Endothelial cell of umbilical vein (primary cell): ENCODE results near the gene COMT. TPM values are rescaled to one million over a fixed set of nuclear protein-coding genes. Genes with fewer than 3 reads are reported as not detected.

Experiments
- BruUV-seq: library from RNA; stranded (reverse); fragments of 400-500 nt; replicated peaks from 2 replicates; lab custom pipeline; 2021; lab: Mats Ljungman, UMichigan
- CTCF ChIA-PET: fragments of 300-600, 350-600 bp; sonication (Branson Sonifier 250); formaldehyde crosslinking; loops from one replicate; lab custom pipeline; 2021; ENCODE audit warnings: antibody characterized with exemption, inconsistent platforms; lab: Charles Lee
- POLR2A ChIA-PET: fragments of 300-600, 350-600 bp; sonication (Branson Sonifier 250); formaldehyde crosslinking; loops from one replicate; lab custom pipeline; 2021; ENCODE audit warnings: antibody characterized with exemption, inconsistent platforms; lab: Charles Lee
- DNase-seq: peaks from one replicate; pipeline ENCODE4 v3.0.0-alpha.2; 2011; ENCODE audit warnings: low read depth, low spot score
- FAIRE-seq: peaks from 2 replicates; lab custom pipeline; 2011; peaks lifted over from hg19 to GRCh38; lab: Jason Lieb, UNC
- H2AFZ ChIP-seq: 2 replicates; pipeline ENCODE4 v1.6.0; 2012; ENCODE audit warnings: low read depth, low read length, control low read depth, inconsistent platforms
- H3K27ac ChIP-seq: 2 replicates; pipeline ENCODE4 v1.5.1; 2011; ENCODE audit warnings: low read depth, mild to moderate bottlenecking, control low read depth, low read length, moderate library complexity; ENCODE audit not compliant: insufficient read depth
- H3K27me3 ChIP-seq, 2 experiments: 2 replicates each; pipeline versions ENCODE4 v1.6.0 to v1.6.1; 2011; ENCODE audit warnings: low read length in 2 of 2, mixed read lengths in 1 of 2; ENCODE audit not compliant: control insufficient read depth in 2 of 2, insufficient read depth in 2 of 2
- H3K36me3 ChIP-seq, 2 experiments: 2 replicates in 1 of 2; 3 replicates in 1 of 2; pipeline ENCODE4 v1.5.1; 2011; ENCODE audit warnings: low read length in 2 of 2, mild to moderate bottlenecking in 1 of 2, moderate library complexity in 1 of 2; ENCODE audit not compliant: control insufficient read depth in 2 of 2, insufficient read depth in 2 of 2; ENCODE audit errors: extremely low read depth in 1 of 2
- H3K4me1 ChIP-seq: 3 replicates; pipeline ENCODE4 v1.5.1; 2011; ENCODE audit warnings: mild to moderate bottlenecking, low read length; ENCODE audit not compliant: control insufficient read depth, insufficient read depth; ENCODE audit errors: extremely low read depth
- H3K4me2 ChIP-seq: 2 replicates; pipeline ENCODE4 v1.6.1; 2011; ENCODE audit warnings: low read length, control low read depth, mixed read lengths; ENCODE audit not compliant: insufficient read depth
- H3K4me3 ChIP-seq, 3 experiments: fragments of 200-600 bp in 1 of 3; sonication (generic), shearing (Covaris generic) in 1 of 3; replicated peaks in 1 of 3; 2 replicates each; pipeline ENCODE4 v1.5.1; 2011 to 2016; ENCODE audit warnings: control low read depth in 3 of 3, low read length in 3 of 3, mild to moderate bottlenecking in 2 of 3, inconsistent platforms in 1 of 3, low read depth in 1 of 3, moderate library complexity in 1 of 3; ENCODE audit not compliant: insufficient read depth in 1 of 3
- H3K79me2 ChIP-seq: 2 replicates; pipeline ENCODE4 v1.6.0; 2012; ENCODE audit warnings: low read length, inconsistent platforms; ENCODE audit not compliant: control insufficient read depth, insufficient read depth
- H3K9ac ChIP-seq: replicated peaks from 2 replicates; pipeline ENCODE3; 2011; ENCODE audit warnings: low read length, control low read depth; ENCODE audit not compliant: insufficient read depth; ENCODE audit errors: extremely low read depth
- H3K9me1 ChIP-seq: replicated peaks from 3 replicates; pipeline ENCODE4 v1.6.0; 2011; ENCODE audit warnings: mild to moderate bottlenecking, low read length; ENCODE audit not compliant: control insufficient read depth, insufficient read depth; ENCODE audit errors: extremely low read depth
- H3K9me3 ChIP-seq: replicated peaks from 2 replicates; pipeline ENCODE4 v1.5.1; 2012; ENCODE audit warnings: low read length, inconsistent platforms; ENCODE audit not compliant: control insufficient read depth, insufficient read depth
- H4K20me1 ChIP-seq: replicated peaks from 2 replicates; pipeline ENCODE3; 2011; ENCODE audit warnings: mild to moderate bottlenecking, low read length; ENCODE audit not compliant: control insufficient read depth, insufficient read depth; ENCODE audit errors: extremely low read depth
- EZH2 ChIP-seq: IDR thresholded peaks from 2 replicates; pipeline ENCODE4 v1.6.1; 2012; ENCODE audit warnings: borderline replicate concordance, low read depth, mild to moderate bottlenecking, moderate library complexity, low read length, inconsistent platforms; ENCODE audit not compliant: severe bottlenecking
- FOS ChIP-seq: IDR thresholded peaks from 2 replicates; pipeline ENCODE4 v1.6.1; 2011; ENCODE audit warnings: mild to moderate bottlenecking, low read length, moderate library complexity, borderline replicate concordance; ENCODE audit not compliant: insufficient read depth
- GATA2 ChIP-seq: IDR thresholded peaks from 2 replicates; pipeline ENCODE4 v1.7.0; 2011; ENCODE audit warnings: low read depth, mild to moderate bottlenecking, moderate library complexity, mixed read lengths, low read length; ENCODE audit not compliant: insufficient read length, insufficient read depth
- JUN ChIP-seq: IDR thresholded peaks from 2 replicates; pipeline ENCODE4 v1.6.1; 2011; ENCODE audit warnings: borderline replicate concordance, low read depth; ENCODE audit not compliant: insufficient read length, insufficient read depth
- MYC ChIP-seq: IDR thresholded peaks from one replicate; pipeline ENCODE4 v1.6.1; 2011; ENCODE audit warnings: mild to moderate bottlenecking, low read depth, low read length
- POLR2A ChIP-seq: IDR thresholded peaks from 2 replicates; pipeline ENCODE4 v1.6.1; 2012; ENCODE audit warnings: low read depth, mild to moderate bottlenecking, control low read depth, low read length
- POLR2AphosphoS5 ChIP-seq: IDR thresholded peaks from 2 replicates; pipeline ENCODE4 v1.6.1; 2012; ENCODE audit warnings: low read depth, mild to moderate bottlenecking, control low read depth, low read length, moderate library complexity; ENCODE audit not compliant: insufficient read depth
- dilution Hi-C: fragments of 300-500 bp; cut with MboI; formaldehyde crosslinking; loops from one replicate; pipeline ENCODE4 v1.15.0; 2019; ENCODE audit warnings: low sequenced_read_pairs; ENCODE audit not compliant: extremely low pct_ligation_motif_present
- intact Hi-C: fragments of 100-400 bp; cut with micrococcal nuclease; formaldehyde crosslinking; loops from one replicate; pipeline ENCODE4 v1.10.0; 2022
- polyA plus RNA-seq, 4 experiments: library from polyadenylated mRNA; depleted of rRNA in 3 of 4; stranded (reverse) in 3 of 4; unstranded in 1 of 4; fragments of >200 nt; gene quantifications; 2 replicates each; pipeline versions ENCODE4 v1.2.1 to v1.2.3, GENCODE V29; 2011 to 2012; ENCODE audit warnings: missing spikeins in 1 of 4
- total RNA-seq: library from RNA; stranded (reverse); gene quantifications from 2 replicates; pipeline ENCODE4 v1.2.3, GENCODE V29; 2021
- TF ChIP-seq, protein P1 (sequence below), 2 donors: IDR thresholded peaks; 1 replicate in 1 of 2; 2 replicates in 1 of 2; pipeline ENCODE4 v1.5.1; 2011; ENCODE audit warnings: low read length in 2 of 2, mild to moderate bottlenecking in 2 of 2, moderate library complexity in 2 of 2, control low read depth in 1 of 2, inconsistent platforms in 1 of 2, low read depth in 1 of 2; ENCODE audit not compliant: insufficient read depth in 1 of 2; ENCODE audit errors: extremely low read depth in 1 of 2
- TF ChIP-seq, protein P2 (sequence below): IDR thresholded peaks from 2 replicates; pipeline ENCODE4 v1.6.1; 2011; ENCODE audit not compliant: insufficient read depth, insufficient read length

The COMT gene
- total and polyA plus RNA-seq, 2 donors (not counting 3 experiments of a cell fraction or from before 2014, with no cell fraction given): 221 to 537 TPM

DNA sequence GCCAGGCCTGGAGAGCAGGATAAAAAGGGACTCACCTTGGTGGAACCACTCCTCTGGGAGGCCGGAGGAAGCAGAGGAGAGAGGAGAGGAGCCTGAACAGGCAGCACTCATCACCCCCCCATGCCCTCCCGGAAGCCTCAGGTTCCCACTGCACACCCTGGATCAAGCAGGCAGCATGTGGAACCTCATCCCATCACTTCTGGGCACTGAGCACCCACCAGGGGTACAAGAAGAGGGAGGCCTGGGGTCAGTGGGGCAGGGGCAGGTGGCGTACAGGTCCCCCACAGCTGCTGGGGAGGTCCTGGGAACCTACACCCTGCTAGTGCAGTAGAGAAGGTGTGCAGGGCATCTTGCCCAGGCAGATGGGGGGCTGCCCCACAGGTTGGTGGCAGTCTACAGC is 35.1 kb downstream of the COMT start:
- Histone ChIP-seq H3K4me2 (no peak overlapping the region), H3K27me3 (no peaks in the 10 kb centered on the region), H3K9ac (no peak overlapping the region), H3K9me1 (no peaks in the 10 kb centered on the region), H3K9me3 (no peaks in the 10 kb centered on the region), H3K4me3 (no peak overlapping the region), H3K4me1 (peaks cover 19% of the 10 kb centered on the region), H2AFZ (no peak overlapping the region), H3K79me2 (no peaks in the 10 kb centered on the region), H3K36me3 (peaks cover 8 to 62% of the 10 kb centered on the region in 2 experiments), H4K20me1 (no peaks in the 10 kb centered on the region), H3K27ac (no peak overlapping the region)
- TF ChIP-seq FOS: no peak
- no peak for TF ChIP-seq MYC
- TF ChIP-seq POLR2AphosphoS5: no peak
- TF ChIP-seq EZH2: no peak
- no peak for TF ChIP-seq GATA2
- TF ChIP-seq, protein P1, sequence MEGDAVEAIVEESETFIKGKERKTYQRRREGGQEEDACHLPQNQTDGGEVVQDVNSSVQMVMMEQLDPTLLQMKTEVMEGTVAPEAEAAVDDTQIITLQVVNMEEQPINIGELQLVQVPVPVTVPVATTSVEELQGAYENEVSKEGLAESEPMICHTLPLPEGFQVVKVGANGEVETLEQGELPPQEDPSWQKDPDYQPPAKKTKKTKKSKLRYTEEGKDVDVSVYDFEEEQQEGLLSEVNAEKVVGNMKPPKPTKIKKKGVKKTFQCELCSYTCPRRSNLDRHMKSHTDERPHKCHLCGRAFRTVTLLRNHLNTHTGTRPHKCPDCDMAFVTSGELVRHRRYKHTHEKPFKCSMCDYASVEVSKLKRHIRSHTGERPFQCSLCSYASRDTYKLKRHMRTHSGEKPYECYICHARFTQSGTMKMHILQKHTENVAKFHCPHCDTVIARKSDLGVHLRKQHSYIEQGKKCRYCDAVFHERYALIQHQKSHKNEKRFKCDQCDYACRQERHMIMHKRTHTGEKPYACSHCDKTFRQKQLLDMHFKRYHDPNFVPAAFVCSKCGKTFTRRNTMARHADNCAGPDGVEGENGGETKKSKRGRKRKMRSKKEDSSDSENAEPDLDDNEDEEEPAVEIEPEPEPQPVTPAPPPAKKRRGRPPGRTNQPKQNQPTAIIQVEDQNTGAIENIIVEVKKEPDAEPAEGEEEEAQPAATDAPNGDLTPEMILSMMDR (IDR thresholded peaks at IDR 0.05; ENCODE audit: extremely low read depth in 1 of 2, insufficient read depth in 1 of 2, low read depth in 1 of 2, low read length in 2 of 2): no peak
- no peak for TF ChIP-seq JUN
- TF ChIP-seq, protein P2, sequence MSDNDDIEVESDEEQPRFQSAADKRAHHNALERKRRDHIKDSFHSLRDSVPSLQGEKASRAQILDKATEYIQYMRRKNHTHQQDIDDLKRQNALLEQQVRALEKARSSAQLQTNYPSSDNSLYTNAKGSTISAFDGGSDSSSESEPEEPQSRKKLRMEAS: no peak
- TF ChIP-seq POLR2A: no peak
- dilution Hi-C loops (no loop called here), intact Hi-C loops (no loop called here)
- DNase-seq (no peak), FAIRE-seq (no peak)
- ChIA-PET POLR2A (no interaction called here), CTCF (interaction anchor here (1.5 to 4.6 kb wide), 2 partner anchors 10 to 36 kb away, joined by 3 to 26 read pairs; no protein-coding TSS in a partner anchor)
- BruUV-seq: no TSS peak
